ENCODE measurements around the gene DDX17. TPM values are rescaled to one million over a fixed set of nuclear protein-coding genes. Genes with fewer than 3 reads are reported as not detected.

The DDX17 gene
- total RNA-seq, 2 donors from 2014 or later, result 507 to 621 TPM

- no peaks in the 10 kb centered on the region for H3K27me3 ChIP-seq (ENCODE audit: control insufficient read depth, insufficient read depth, low read length, poor library complexity, severe bottlenecking)
- Mint-ChIP-seq H3K27me3 (ENCODE audit: insufficient read depth) (no peaks in the 10 kb centered on the region), H3K27ac (no peak overlapping the region), H3K4me3 (no peak overlapping the region), H3K4me1 (peaks cover 3% of the 10 kb centered on the region), H3K9me3 (no peaks in the 10 kb centered on the region), H3K36me3 (ENCODE audit: low read depth) (no peaks in the 10 kb centered on the region)
- H3K9me3 ChIP-seq (ENCODE audit: control insufficient read depth, low read length), result no peaks in the 10 kb centered on the region
- 93% methylated on average over 4 of the region's 4 CpGs for WGBS, 2 experiments (ENCODE audit: insufficient coverage in 1 of 2, insufficient read length in 1 of 2)
- no peak for DNase-seq
- H3K4me3 ChIP-seq (ENCODE audit: low read length), result no peak overlapping the region
- TF ChIP-seq CTCF (conservative IDR thresholded peaks at IDR 0.05), result no peak
- H3K4me1 ChIP-seq (ENCODE audit: control insufficient read depth, insufficient read depth, low read length), result no peaks in the 10 kb centered on the region
- no peaks in the 10 kb centered on the region for H3K36me3 ChIP-seq (ENCODE audit: control insufficient read depth, insufficient read depth, low read length)
- no peak overlapping the region for H3K27ac ChIP-seq (ENCODE audit: low read depth, low read length)
- no peak overlapping the region for H3K9ac ChIP-seq (ENCODE audit: extremely low read depth, low read length, poor library complexity, severe bottlenecking)
Observed at GRCh38 chr22:38518620-38519019, 12.5 kb upstream of the DDX17 start.

- H3K4me1 ChIP-seq (ENCODE audit: control insufficient read depth, insufficient read depth, low read length), result no peaks in the 10 kb centered on the region
- Mint-ChIP-seq H3K36me3 (ENCODE audit: low read depth) (no peaks in the 10 kb centered on the region), H3K4me1 (peaks cover 5% of the 10 kb centered on the region), H3K27ac (no peak overlapping the region), H3K9me3 (no peaks in the 10 kb centered on the region), H3K4me3 (no peak overlapping the region), H3K27me3 (ENCODE audit: insufficient read depth) (no peaks in the 10 kb centered on the region)
- 97% methylated on average over 1 of the region's 1 CpG; no CpG with 5 or more reads in 1 of the 2 experiments for WGBS, 2 experiments (ENCODE audit: insufficient coverage in 1 of 2, insufficient read length in 1 of 2)
- DNase-seq, result peak; percentile 85
- no peaks in the 10 kb centered on the region for H3K36me3 ChIP-seq (ENCODE audit: control insufficient read depth, insufficient read depth, low read length)
- no peak overlapping the region for H3K4me3 ChIP-seq (ENCODE audit: low read length)
- no peak overlapping the region for H3K9ac ChIP-seq (ENCODE audit: extremely low read depth, low read length, poor library complexity, severe bottlenecking)
- H3K27me3 ChIP-seq (ENCODE audit: control insufficient read depth, insufficient read depth, low read length, poor library complexity, severe bottlenecking), result no peaks in the 10 kb centered on the region
- H3K27ac ChIP-seq (ENCODE audit: low read depth, low read length), result no peak overlapping the region
- peak; percentile 75 for TF ChIP-seq CTCF (conservative IDR thresholded peaks at IDR 0.05)
- no peaks in the 10 kb centered on the region for H3K9me3 ChIP-seq (ENCODE audit: control insufficient read depth, low read length)
Observed at GRCh38 chr22:38513063-38513462, 7.0 kb upstream of the DDX17 start.

GRCh38 chr22:38510416-38510970 lies 4.4 kb upstream of the DDX17 start:
- no peak overlapping the region for H3K4me3 Mint-ChIP-seq
- H3K4me1 ChIP-seq (ENCODE audit: control insufficient read depth, insufficient read depth, low read length), result peaks cover 3% of the 10 kb centered on the region
- peaks cover 2% of the 10 kb centered on the region for H3K36me3 Mint-ChIP-seq (ENCODE audit: low read depth)
- no peaks in the 10 kb centered on the region for H3K36me3 ChIP-seq (ENCODE audit: control insufficient read depth, insufficient read depth, low read length)
- peaks cover 6% of the 10 kb centered on the region for H3K4me1 Mint-ChIP-seq
- no peak overlapping the region for H3K4me3 ChIP-seq (ENCODE audit: low read length)
- DNase-seq, result no peak
- no peak overlapping the region for H3K27ac Mint-ChIP-seq
- no peak for TF ChIP-seq CTCF (conservative IDR thresholded peaks at IDR 0.05)
- H3K27me3 ChIP-seq (ENCODE audit: control insufficient read depth, insufficient read depth, low read length, poor library complexity, severe bottlenecking), result no peaks in the 10 kb centered on the region
- 92 to 100% methylated on average over 2 to 5 of the region's 5 CpGs for WGBS, 2 experiments (ENCODE audit: insufficient coverage in 1 of 2, insufficient read length in 1 of 2)
- H3K9me3 Mint-ChIP-seq, result no peaks in the 10 kb centered on the region
- H3K27ac ChIP-seq (ENCODE audit: low read depth, low read length), result no peak overlapping the region
- no peaks in the 10 kb centered on the region for H3K27me3 Mint-ChIP-seq (ENCODE audit: insufficient read depth)
- H3K9me3 ChIP-seq (ENCODE audit: control insufficient read depth, low read length), result no peaks in the 10 kb centered on the region
- no peak overlapping the region for H3K9ac ChIP-seq (ENCODE audit: extremely low read depth, low read length, poor library complexity, severe bottlenecking)

All from endodermal cell (in vitro differentiated cells).